HEK293T (cell line): ENCODE data around the gene PACRG.

ENCODE experiments used
- CTCF ChIA-PET: fragments of 350-600 bp; formaldehyde crosslinking; extraction: SDS; loops from one replicate; lab custom pipeline; 2021; ENCODE audit warnings: antibody characterized with exemption, inconsistent platforms; lab: Yijun Ruan, JAX
- POLR2A ChIA-PET: fragments of 350-600 bp; formaldehyde crosslinking; extraction: SDS; loops from one replicate; lab custom pipeline; 2020; ENCODE audit warnings: antibody characterized with exemption, inconsistent platforms; lab: Yijun Ruan, JAX
- DNase-seq: peaks from one replicate; pipeline ENCODE4 v3.0.0; 2012; ENCODE audit warnings: mixed read lengths; ENCODE audit errors: extremely low spot score
- ARNT ChIP-seq: fragments of 450-650 bp; IDR thresholded peaks from 2 replicates; pipeline ENCODE4 v1.6.1; 2017; ENCODE audit warnings: mild to moderate bottlenecking
- BHLHE40 ChIP-seq: fragments of 450-650 bp; IDR thresholded peaks from 2 replicates; pipeline ENCODE4 v1.6.1; 2016; ENCODE audit warnings: mild to moderate bottlenecking, moderate library complexity, borderline replicate concordance
- CTBP1 ChIP-seq: fragments of 450-650 bp; IDR thresholded peaks from 2 replicates; pipeline ENCODE4 v1.6.1; 2016; ENCODE audit warnings: borderline replicate concordance
- ELF4 ChIP-seq: fragments of 450-650 bp; IDR thresholded peaks from 2 replicates; pipeline ENCODE4 v1.6.1; 2017; ENCODE audit warnings: antibody characterized with exemption
- FOXA1 ChIP-seq: fragments of 450-650 bp; IDR thresholded peaks from 2 replicates; pipeline ENCODE4 v1.6.1; 2016; ENCODE audit warnings: mild to moderate bottlenecking
- FOXK2 ChIP-seq: fragments of 450-650 bp; IDR thresholded peaks from 2 replicates; pipeline ENCODE4 v1.6.1; 2016; ENCODE audit warnings: mild to moderate bottlenecking
- FOXM1 ChIP-seq: fragments of 450-650 bp; IDR thresholded peaks from 2 replicates; pipeline ENCODE4 v1.6.1; 2017; ENCODE audit warnings: mild to moderate bottlenecking, borderline replicate concordance
- HDGF ChIP-seq: fragments of 450-650 bp; IDR thresholded peaks from 2 replicates; pipeline ENCODE4 v1.6.1; 2017; ENCODE audit warnings: antibody characterized with exemption, borderline replicate concordance
- L3MBTL2 ChIP-seq: fragments of 450-650 bp; conservative IDR thresholded peaks from 2 replicates; pipeline ENCODE4 v1.6.1; 2016; ENCODE audit warnings: mild to moderate bottlenecking
- LEF1 ChIP-seq: fragments of 450-650 bp; IDR thresholded peaks from 2 replicates; pipeline ENCODE4 v1.6.1; 2017; ENCODE audit warnings: mild to moderate bottlenecking, borderline replicate concordance
- NFRKB ChIP-seq: fragments of 450-650 bp; IDR thresholded peaks from 2 replicates; pipeline ENCODE4 v1.6.1; 2016; ENCODE audit warnings: mild to moderate bottlenecking, moderate library complexity
- SP1 ChIP-seq: fragments of 450-650 bp; IDR thresholded peaks from 2 replicates; pipeline ENCODE4 v1.6.1; 2017
- SUZ12 ChIP-seq: fragments of 450-650 bp; IDR thresholded peaks from 2 replicates; pipeline ENCODE4 v1.6.1; 2016; ENCODE audit warnings: mild to moderate bottlenecking
- TARDBP ChIP-seq: fragments of 450-650 bp; IDR thresholded peaks from 2 replicates; pipeline ENCODE4 v1.6.1; 2016
- ZNF384 ChIP-seq: fragments of 450-650 bp; IDR thresholded peaks from 2 replicates; pipeline ENCODE4 v1.6.1; 2016
- TF ChIP-seq, protein P1 (sequence below): fragments of 450-650 bp; IDR thresholded peaks from 2 replicates; pipeline ENCODE4 v1.6.1; 2016

The PACRG gene

DNA sequence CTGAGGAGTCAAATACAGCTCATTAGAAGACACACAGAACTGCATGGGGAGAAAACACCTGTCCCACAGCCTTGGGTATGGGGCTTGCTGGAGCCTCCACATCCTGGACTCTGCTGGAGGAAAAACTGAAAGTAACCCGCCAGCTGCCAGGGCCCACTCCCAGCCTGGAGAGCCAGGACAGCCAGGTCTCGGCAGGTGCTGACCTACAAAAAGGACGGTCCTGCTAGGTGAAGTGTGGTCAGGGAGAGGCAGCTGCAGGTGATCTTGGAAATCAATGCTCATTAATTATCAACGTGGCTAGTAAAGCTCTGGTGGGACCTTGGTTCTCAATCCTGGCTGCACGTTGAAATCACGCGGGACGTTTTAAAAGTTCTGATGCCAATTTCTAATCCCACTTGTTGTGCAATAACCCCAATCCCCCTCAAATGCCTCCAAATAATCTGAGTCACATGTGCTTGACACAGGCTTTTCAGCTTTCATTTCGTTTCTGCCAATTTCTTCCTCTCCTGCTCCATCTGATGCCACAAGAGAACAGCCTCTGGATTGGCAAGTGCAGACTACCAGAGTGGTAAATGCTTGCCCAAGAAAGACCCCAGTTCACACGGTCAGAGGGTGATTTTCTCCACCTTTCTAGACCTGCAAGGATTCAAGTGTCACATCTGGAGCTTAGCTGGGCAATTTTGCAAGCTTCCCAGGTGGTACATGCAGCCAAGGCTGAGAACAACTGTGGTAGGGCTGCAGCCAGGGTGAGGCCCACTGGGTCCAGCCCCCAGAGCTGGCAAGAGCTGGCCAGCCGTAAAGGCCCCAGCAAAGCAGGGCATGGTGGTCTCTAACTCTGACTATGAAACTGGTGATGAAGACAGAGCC lies 434.5 kb downstream of the PACRG start:
- POLR2A ChIA-PET = no interaction called here
- DNase-seq = no peak
- TF ChIP-seq TARDBP = no peak
- TF ChIP-seq ELF4 = no peak
- no peak for TF ChIP-seq SP1
- TF ChIP-seq LEF1 = no peak
- no peak for TF ChIP-seq FOXM1
- no peak for TF ChIP-seq L3MBTL2
- TF ChIP-seq CTBP1 = no peak
- no peak for TF ChIP-seq ZNF384
- TF ChIP-seq FOXK2 = no peak
- TF ChIP-seq ARNT = no peak
- no peak for TF ChIP-seq FOXA1
- TF ChIP-seq SUZ12 = no peak
- TF ChIP-seq BHLHE40 = no peak
- TF ChIP-seq HDGF = no peak
- no peak for TF ChIP-seq NFRKB
- TF ChIP-seq, protein P1, sequence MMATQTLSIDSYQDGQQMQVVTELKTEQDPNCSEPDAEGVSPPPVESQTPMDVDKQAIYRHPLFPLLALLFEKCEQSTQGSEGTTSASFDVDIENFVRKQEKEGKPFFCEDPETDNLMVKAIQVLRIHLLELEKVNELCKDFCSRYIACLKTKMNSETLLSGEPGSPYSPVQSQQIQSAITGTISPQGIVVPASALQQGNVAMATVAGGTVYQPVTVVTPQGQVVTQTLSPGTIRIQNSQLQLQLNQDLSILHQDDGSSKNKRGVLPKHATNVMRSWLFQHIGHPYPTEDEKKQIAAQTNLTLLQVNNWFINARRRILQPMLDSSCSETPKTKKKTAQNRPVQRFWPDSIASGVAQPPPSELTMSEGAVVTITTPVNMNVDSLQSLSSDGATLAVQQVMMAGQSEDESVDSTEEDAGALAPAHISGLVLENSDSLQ = no peak
- CTCF ChIA-PET = no interaction called here

DNA sequence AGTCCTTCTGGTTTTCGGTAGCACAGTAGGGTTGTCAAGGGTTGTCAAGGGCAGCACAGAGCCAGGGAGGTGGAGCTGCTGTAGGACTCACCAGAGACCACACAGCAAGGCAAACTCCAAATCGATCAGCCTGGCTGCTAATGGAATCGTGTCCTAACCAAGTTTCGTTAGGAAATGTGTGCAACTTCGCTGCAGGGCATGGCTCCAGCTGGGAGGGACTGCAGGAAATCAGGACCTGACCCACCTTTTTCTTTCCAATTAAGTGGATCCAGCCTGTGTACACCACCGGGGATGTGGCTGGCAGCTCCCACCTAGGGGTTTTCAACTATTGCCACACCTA lies 435.1 kb downstream of the PACRG start:
- no peak for TF ChIP-seq FOXK2
- no peak for TF ChIP-seq FOXA1
- no peak for TF ChIP-seq ZNF384
- no peak for TF ChIP-seq FOXM1
- TF ChIP-seq NFRKB = no peak
- TF ChIP-seq CTBP1 = no peak
- no peak for TF ChIP-seq BHLHE40
- TF ChIP-seq, protein P1 = no peak
- TF ChIP-seq ELF4 = no peak
- CTCF ChIA-PET = no interaction called here
- POLR2A ChIA-PET = no interaction called here
- no peak for DNase-seq

DNA sequence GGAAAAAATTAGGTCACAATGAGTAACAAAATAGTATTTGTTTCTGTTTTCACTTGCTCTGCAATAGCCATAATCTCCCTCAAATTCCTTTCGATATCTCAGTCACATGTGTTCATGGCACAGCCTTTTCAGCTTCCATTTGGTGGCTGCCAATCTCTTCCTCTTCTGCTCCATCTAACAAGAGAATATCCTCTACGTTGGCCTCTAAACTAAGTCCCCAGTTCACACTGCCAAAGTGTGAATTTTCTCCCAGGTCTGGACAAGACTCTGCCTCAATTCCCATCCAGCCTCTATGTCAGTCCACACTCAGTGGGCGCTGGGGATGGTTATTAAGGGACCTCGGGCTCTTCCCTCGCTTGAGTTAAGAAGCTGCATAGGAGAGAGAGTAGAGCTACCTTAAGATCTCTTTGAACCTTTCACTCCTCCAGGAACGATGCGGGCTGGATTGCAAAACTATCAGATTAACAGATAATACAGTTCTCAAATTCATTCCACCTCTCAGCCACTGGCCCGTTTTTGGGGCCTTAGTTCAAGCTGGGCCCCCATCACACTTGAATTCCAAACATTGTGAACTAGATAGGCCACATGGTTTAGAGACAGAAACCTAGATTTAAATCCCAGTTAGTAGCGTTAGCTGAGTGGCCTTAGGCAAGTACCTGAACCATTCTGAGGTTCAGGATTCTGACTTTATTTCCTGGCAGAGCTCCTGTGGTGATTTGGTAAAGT lies 436.6 kb downstream of the PACRG start:
- DNase-seq = no peak
- ChIA-PET POLR2A (no interaction called here), CTCF (no interaction called here)
- no peak for TF ChIP-seq BHLHE40
- no peak for TF ChIP-seq ARNT
- TF ChIP-seq SUZ12 = no peak
- no peak for TF ChIP-seq ZNF384
- no peak for TF ChIP-seq LEF1
- TF ChIP-seq FOXK2 = no peak
- TF ChIP-seq, protein P1 = no peak
- no peak for TF ChIP-seq TARDBP
- no peak for TF ChIP-seq FOXA1
- TF ChIP-seq NFRKB = no peak

DNA sequence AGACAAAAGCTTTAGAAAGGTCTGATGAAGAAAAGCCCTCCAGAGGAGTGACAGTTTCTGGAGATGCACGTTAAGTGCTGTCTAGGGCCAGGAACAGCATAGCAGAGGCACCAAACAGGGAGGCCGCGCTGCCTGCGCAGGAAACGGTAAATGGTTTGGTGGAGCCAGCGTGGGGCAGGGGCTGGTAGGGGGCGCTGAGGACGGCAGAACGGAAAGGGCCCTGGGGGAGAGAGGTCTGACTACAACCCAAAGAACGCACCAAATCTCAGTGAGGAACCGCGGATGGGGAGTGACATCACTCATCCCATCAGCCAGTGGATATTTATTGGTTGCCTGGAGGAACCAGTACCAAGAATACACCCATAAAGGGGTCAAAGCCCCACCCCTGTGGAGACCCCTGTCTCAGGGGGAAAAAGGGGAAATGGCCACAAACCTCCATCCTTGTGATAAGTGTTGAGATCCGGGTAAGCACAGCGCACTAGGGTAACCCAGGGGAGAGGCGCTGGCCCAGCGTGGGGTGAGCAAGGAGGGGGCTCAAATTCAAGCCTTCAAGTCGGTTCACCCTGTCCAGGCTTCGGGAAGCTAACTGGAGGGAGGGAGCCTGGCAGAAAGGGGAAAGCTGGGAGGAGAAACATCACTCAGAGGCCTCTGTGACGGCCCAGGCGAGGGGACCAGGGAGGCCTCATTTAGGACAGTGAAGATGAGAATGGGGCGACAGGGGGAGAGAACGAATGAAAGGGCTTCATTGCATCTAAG lies 437.6 kb downstream of the PACRG start:
- DNase-seq = no peak
- CTCF ChIA-PET = no interaction called here
- TF ChIP-seq ELF4 = no peak
- POLR2A ChIA-PET = no interaction called here

DNA sequence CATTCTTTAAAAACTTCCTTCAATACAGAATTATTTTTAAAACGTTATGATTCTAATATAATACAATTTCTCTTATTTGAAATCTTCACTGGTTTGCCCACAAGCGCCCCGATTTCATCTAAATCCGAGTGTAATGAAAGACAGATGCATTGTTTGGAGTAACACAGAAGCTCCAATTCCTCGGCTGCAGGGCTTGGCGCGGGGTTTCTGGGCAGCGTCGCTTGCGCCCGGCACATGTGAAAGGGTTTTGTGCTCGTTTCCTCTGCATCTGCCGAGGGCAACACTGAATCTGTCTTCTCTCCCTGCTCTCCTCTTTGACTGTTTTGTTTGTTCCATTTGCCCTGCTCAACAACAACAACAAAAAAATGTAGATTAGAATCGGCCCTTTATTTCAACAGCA lies 438.1 kb downstream of the PACRG start:
- CTCF ChIA-PET = no interaction called here
- POLR2A ChIA-PET = no interaction called here
- no peak for DNase-seq
- no peak for TF ChIP-seq SP1
- TF ChIP-seq SUZ12 = no peak
- TF ChIP-seq FOXA1 = no peak
- TF ChIP-seq HDGF = no peak

DNA sequence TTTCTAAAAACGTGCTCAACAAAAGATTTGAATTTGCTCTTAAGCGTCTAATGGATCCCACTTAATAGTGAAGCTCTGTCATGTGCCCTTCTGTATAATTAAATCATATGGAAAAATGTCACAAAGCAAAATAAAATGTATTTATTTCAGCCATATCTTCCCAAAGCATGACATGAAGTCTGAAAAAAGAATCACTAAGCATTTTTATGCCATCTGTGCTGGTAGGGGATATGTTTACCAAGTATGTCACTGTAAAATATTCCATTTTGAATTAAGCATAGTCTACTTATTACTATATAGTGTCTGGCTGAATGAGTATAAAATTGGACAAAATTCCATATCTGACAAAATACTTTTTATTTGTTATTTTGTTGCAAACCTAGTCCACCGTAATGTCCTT lies 438.7 kb downstream of the PACRG start:
- TF ChIP-seq FOXM1 = no peak
- DNase-seq = no peak
- CTCF ChIA-PET = no interaction called here
- POLR2A ChIA-PET = no interaction called here
